NCI-H1930 (cell line): ENCODE results near the gene DOCK2.

Source experiments
- DNase-seq, 2 experiments: peaks; one replicate each; lab custom pipeline; 2025; lab: John Stamatoyannopoulos, UW

Gene DOCK2

GRCh38 chr5:169988947-169989346 lies 351.9 kb downstream of the DOCK2 start:
- no peak for DNase-seq

- no peak for DNase-seq
These were observed 352.3 kb downstream of the DOCK2 start for GRCh38 chr5:169989365-169989764.

DNA sequence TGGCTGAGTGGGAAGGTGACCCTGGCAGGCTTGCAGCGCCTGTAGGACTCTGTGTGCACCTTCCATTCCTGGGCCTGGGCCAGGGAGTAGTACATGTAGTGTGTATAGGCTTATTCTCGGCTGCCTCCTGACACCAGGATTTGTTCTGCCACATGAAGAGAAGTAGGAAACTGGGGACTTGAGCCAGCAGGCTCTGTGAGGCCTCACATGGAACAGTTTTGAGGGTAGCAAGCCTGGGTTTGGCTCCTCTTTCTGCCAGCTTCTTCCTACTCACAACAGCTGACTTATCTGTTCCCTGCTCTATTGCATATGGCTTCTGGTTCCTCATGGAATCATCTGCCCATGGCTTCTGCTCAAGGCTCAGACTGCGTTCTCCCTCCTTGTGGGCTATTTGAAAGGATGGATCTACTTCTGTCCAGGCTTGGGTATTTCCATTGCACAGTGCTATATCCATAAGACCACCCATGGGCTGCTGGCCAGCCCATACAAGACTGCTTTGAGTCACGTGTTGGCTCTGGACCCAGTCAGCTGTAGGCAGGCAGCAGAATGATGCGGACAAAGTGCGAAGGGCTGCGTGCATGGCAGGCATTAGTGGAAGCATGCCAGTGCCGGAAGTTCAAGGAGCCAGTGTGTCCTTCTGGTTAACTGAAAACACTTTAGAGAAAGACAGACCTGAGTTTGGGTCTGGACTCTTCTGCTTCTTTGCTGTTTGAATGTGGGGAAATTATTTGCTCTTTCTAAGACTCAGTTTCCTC lies 354.2 kb downstream of the DOCK2 start:
- DNase-seq = no peak

- DNase-seq = no peak
These were observed 355.9 kb downstream of the DOCK2 start for GRCh38 chr5:169992789-169993484.

- no peak for DNase-seq
These were observed 356.4 kb downstream of the DOCK2 start for GRCh38 chr5:169993485-169993790.

- DNase-seq = no peak
These were observed 360.7 kb downstream of the DOCK2 start for GRCh38 chr5:169997798-169998197.

DNA sequence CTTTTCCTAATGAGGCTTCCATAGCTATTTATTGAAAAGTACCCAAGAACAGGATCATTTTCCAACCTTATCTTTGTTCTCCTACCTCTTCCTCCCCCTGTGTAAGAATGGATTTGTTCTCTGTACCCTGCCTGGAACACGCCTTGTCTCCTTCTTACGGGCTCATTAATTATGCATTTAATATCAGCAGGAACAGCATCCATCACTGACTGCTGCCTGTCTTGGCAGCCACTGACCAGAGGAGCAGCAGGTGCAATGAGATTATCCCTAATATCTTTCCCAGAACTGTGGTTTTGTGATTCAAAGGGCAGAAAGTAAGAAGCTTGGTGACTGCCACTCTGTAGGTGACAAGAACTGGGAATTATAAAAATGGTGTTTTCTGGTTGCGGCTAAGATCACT lies 362.5 kb downstream of the DOCK2 start:
- DNase-seq = no peak

DNA sequence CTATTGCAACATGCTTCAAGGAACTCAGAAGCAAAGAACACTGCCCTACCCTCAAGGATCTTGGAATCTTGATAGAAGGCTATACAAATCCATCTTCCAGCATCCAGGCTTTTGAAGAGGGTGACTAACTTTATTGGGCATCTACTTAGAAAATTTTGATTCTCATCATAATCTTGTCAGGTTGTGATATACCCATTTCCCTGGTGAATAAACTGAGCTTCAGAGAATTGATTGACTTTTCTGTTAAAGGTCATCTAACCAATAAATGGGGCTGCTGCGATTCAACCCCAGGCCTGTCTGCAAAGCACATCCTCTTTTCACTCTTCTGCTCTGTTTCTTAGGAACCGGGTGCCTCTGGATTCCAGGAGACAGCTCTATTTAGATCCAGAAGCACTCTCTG lies 363.1 kb downstream of the DOCK2 start:
- DNase-seq = no peak

DNA sequence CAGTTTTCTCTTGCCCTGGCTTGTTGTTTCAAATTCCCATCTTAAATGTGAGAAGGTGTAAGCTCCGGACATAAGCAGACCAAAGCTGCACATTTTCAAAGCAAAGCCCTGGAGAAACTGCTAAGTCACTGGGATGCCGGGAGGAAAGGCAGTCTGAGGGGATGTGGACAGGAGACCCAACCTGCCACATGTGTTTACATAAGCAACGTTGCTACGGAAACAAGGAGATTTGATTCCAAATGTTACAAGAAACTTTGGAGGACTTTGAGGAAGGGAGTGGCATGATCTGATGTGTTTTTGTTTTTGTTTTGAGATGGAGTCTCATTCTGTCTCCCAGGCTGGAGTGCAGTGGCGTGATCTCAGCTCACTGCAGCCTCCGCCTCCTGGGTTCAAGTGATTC lies 368.9 kb downstream of the DOCK2 start:
- no peak for DNase-seq

DNA sequence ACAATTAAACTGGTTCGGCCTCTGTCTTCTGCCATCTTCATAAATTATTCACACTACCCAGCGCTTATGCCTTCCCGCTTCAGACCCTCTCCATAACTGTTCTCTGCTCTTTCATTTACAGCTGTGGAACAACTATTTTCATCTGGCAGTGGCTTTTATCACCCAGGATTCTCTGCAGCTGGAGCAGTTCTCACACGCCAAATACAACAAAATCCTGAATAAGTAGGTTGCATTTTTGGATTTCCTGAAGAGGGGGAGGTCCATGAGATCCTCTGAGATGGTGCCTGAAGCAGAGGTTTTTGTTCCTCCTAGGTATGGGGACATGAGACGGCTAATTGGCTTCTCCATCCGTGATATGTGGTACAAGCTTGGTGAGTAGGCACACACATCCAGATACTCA lies 371.3 kb downstream of the DOCK2 start:
- DNase-seq = no peak

GRCh38 chr5:170010595-170010994 lies 373.5 kb downstream of the DOCK2 start:
- DNase-seq = no peak

DNA sequence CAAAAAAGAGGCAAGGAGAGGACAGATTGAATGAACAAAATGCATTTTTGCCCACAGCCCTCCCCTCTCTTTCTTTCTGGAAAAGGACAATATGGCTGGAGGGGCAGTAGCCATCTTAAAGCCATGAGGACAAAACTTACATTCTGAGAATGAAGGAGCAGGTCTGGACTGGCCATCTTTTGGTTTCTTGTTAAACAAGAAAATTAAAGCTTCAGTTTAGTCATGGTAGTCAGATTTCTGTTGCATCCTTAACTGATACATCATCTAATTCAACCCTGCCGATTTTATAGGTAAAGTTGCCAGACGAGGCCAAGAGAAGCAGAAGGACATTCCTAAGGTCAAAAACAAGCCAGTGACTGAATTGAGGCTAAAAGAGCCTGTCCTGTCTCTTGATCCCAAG lies 374.7 kb downstream of the DOCK2 start:
- no peak for DNase-seq

- no peak for DNase-seq
These were observed 375.5 kb downstream of the DOCK2 start for GRCh38 chr5:170012622-170013021.

DNA sequence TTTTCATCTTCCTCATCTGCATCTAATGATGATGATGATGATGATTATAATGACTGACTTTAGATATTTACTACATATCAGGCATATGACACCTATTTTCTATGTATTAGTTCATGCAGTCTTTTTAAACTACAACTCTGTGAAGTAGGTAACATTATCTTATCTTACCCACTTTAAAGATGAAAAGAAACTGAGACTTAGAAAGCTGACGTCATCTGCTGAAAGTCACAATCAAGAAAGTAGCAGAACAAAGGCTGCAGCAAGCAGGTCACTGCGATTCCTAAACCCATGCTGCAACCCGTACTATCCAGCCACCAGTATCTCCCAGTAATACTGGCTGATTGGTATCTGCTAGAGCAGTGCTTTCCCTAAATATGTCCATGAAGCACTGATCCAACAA lies 383.3 kb downstream of the DOCK2 start:
- no peak for DNase-seq

DNA sequence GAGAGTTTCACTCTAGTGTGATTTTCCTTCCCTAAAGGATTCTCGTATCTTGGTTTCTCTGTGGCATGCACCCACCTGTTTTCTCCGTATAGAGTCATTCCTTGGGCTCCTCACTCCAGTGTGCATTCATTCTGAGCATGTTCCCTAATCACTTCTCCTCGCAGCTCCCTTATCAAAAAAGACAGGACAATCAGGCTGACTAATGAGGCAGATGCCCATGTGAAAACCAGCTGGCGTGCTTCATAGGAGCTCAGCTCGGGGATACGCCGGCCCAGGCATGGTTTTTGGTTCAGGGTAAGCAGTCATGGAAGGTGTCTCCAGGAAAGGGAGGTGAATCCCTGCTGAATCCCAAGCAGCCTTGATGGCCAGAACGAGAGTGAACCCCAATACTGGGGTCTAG lies 384.4 kb downstream of the DOCK2 start:
- DNase-seq = no peak

DNA sequence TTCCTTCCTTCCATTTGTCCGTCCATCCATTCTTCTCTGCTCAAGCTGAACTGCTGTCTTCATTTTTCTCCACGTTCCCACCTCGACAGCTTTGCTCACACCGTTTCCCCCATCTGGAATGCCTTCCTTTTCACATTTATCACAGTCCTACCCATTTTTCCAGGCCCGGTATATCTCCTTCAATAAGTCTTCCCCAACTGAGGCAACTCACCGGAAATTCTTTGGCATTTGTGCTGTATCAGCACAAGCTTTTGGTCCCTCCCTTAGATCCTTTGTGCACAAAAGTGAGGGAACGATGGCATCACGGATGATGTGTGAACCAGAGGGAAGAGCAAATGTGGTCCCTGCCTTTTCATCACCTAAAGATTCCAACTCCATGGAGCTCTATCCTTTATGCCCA lies 388.8 kb downstream of the DOCK2 start:
- DNase-seq = no peak

GRCh38 chr5:170028124-170028523 lies 391.0 kb downstream of the DOCK2 start:
- DNase-seq = no peak

GRCh38 chr5:170034231-170034630 lies 397.2 kb downstream of the DOCK2 start:
- no peak for DNase-seq

DNA sequence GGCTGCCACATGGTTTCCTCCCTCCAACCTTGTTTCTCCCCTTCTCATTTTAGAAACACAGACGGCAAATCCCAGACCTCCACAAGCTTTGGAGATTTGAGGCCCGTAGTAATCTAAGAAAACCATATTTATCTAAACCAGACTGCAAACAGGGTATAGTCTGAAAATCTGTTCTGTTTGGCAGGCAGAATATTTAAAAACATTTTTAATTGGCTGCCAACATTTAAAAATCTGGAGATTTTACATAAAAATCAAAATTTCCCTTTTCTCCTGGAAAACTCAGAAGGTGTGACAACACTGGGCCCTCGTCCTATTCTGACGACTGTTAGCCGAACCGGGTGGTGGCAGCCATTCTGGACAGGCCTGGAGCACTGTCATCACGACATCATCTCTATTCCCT lies 401.2 kb downstream of the DOCK2 start:
- no peak for DNase-seq

DNA sequence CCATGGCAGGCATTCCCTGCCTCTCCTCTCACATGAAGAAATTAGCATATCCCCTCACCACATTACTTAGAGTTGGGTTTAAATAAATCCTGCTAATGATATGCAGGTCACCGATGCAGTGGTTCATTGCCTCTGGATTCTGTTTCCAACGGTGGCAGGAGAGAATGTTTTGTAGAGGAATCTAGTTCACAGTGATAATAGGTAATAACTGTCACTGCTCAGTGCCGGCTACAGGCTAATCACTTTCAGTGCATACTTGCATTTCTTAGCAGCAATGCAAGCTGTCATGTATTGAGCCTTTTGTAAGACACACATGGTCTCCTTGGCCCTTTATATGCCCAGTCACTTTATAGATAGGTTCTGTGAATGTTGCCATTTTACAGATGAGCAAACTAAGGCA lies 402.8 kb downstream of the DOCK2 start:
- DNase-seq = no peak

- no peak for DNase-seq
These were observed 409.2 kb downstream of the DOCK2 start for GRCh38 chr5:170046241-170046640.

- DNase-seq = no peak
These were observed 412.6 kb downstream of the DOCK2 start for GRCh38 chr5:170049713-170050112.

DNA sequence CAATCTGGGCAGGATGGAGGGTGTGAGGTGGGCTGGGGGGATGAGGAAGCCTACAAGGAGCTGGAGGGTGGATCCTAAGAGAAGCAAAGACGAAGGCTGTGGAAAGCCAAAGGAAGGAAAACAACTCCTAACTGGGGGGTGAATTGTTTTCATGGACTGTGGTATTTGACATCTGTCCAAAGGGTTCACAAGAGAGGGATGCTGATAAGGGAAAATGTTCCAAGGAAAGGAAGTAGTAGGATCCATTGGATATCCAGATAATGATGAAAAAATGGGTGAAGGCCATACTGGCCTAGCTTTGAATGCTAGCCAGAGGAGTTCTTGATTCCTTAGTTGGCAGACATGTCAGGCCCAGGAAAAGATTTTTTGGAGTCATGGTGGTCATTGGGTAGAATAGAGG lies 416.8 kb downstream of the DOCK2 start:
- DNase-seq = no peak

- DNase-seq = no peak
These were observed 418.5 kb downstream of the DOCK2 start for GRCh38 chr5:170055606-170056005.
